Ovary (tissue), 9 donors: Measurements from ENCODE around the gene NCKIPSD. TPM values are rescaled to one million over a fixed set of nuclear protein-coding genes. Genes with fewer than 3 reads are reported as not detected.

Experiments used
- DNase-seq, 5 donors: peaks; one replicate each; pipeline ENCODE4 v3.0.0-alpha.2; 2019 to 2020
- H3K27ac ChIP-seq, 2 donors: fragments of 200-600 bp; one replicate each; pipeline versions ENCODE4 v1.5.1 to v1.8.0; 2019 to 2022
- H3K27me3 ChIP-seq: fragments of 200-600 bp; one replicate; pipeline ENCODE4 v1.8.0; 2022
- H3K36me3 ChIP-seq: fragments of 200-600 bp; sonication (generic); one replicate; pipeline ENCODE4 v1.5.1; 2019
- H3K4me1 ChIP-seq: one replicate; pipeline ENCODE4 v1.8.1; 2013; ENCODE audit warnings: mild to moderate bottlenecking, moderate library complexity; ENCODE audit not compliant: insufficient read depth
- H3K4me3 ChIP-seq: fragments of 200-600 bp; sonication (generic); one replicate; pipeline ENCODE4 v1.5.1; 2017
- H3K9me3 ChIP-seq, 2 donors: fragments of 200-600 bp in 1 of 2; sonication (generic) in 1 of 2; one replicate each; pipeline versions ENCODE4 v1.5.1 to v1.8.1; 2013 to 2019; ENCODE audit warnings: mild to moderate bottlenecking in 1 of 2, moderate library complexity in 1 of 2
- EP300 ChIP-seq: sonication (generic); formaldehyde crosslinking; IDR thresholded peaks from one replicate; pipeline ENCODE4 v1.6.1; 2017; ENCODE audit warnings: antibody characterized with exemption
- POLR2A ChIP-seq: fragments of 450-650 bp; IDR thresholded peaks from one replicate; pipeline ENCODE4 v1.6.1; 2017; ENCODE audit warnings: antibody characterized with exemption, mild to moderate bottlenecking, moderate library complexity
- WGBS, 3 donors: extraction: QIAGEN DNeasy Blood & Tissue Kit in 1 of 3; methylation state at CpG; one replicate each; pipeline versions ENCODE4 v1.1.5 to v1.1.7; 2013 to 2017; 5-methylcytosine and 5-hydroxymethylcytosine counted together
- intact Hi-C, 4 donors: fragments of 100-400 bp; cut with DNase I; formaldehyde crosslinking; loops; one replicate each; pipeline versions ENCODE4 v1.11.0 to v1.15.1; 2022 to 2023
- polyA plus RNA-seq, 2 donors: library from polyadenylated mRNA; stranded (reverse); fragments of 200-250 nt in 1 of 2; fragments of 350-450 nt in 1 of 2; fragmentation: Illumina TruSeq in 1 of 2; extraction: RNeasy Lipid Tissue Mini Kit (QIAGEN cat#74804) in 1 of 2; gene quantifications; one replicate each; pipeline ENCODE4 v1.2.3, GENCODE V29; 2013 to 2014
- total RNA-seq, 7 donors: library from RNA; depleted of rRNA in 2 of 7; stranded (reverse); fragments of >200 nt in 2 of 7; fragmentation: NEBNext Ultra II Directional in 3 of 7; extraction: Animal tissue kit (Norgen Biotek cat#: 25700) in 3 of 7; gene quantifications; one replicate each; pipeline versions ENCODE4 v1.1.0 to v1.2.4, GENCODE V29; 2016 to 2023
- TF ChIP-seq, protein P1 (sequence below), 3 donors: fragments of 450-650 bp in 2 of 3; fragments of 200-600 bp in 1 of 3; IDR thresholded peaks; one replicate each; pipeline versions ENCODE4 v1.5.1 to v1.8.0; 2016 to 2022; ENCODE audit warnings: antibody characterized with exemption in 3 of 3, mild to moderate bottlenecking in 1 of 3
- donor health status: DM: no; HTN: no; CAD: no; lungs with moderate emphysema.
- donor health status: DM: no; HTN: no; CAD: no.
- donor health status: Bipolar disorder and iron deficiency.
- donor health status: DM: yes; HTN: yes; CAD: no.
- donor health status: DM: no; HTN: no; CAD: no.
- donor health status: DM: yes; HTN: yes; CAD: no.

The NCKIPSD gene
- total and polyA plus RNA-seq, 9 donors: 8.0 to 58.6 (median 34.0) TPM

GRCh38 chr3:48655063-48655462, 30.7 kb downstream of the NCKIPSD start:
- no peak for DNase-seq
- no peaks in the 10 kb centered on the region for H3K36me3 ChIP-seq
- intact Hi-C loops: no loop called here
- H3K4me1 ChIP-seq: peaks cover 6% of the 10 kb centered on the region
- 91 to 95% (median 93%) methylated on average over 12 of the region's 12 CpGs for WGBS, 3 donors
- no peak overlapping the region for H3K27ac ChIP-seq
- TF ChIP-seq EP300: no peak
- TF ChIP-seq, protein P1, sequence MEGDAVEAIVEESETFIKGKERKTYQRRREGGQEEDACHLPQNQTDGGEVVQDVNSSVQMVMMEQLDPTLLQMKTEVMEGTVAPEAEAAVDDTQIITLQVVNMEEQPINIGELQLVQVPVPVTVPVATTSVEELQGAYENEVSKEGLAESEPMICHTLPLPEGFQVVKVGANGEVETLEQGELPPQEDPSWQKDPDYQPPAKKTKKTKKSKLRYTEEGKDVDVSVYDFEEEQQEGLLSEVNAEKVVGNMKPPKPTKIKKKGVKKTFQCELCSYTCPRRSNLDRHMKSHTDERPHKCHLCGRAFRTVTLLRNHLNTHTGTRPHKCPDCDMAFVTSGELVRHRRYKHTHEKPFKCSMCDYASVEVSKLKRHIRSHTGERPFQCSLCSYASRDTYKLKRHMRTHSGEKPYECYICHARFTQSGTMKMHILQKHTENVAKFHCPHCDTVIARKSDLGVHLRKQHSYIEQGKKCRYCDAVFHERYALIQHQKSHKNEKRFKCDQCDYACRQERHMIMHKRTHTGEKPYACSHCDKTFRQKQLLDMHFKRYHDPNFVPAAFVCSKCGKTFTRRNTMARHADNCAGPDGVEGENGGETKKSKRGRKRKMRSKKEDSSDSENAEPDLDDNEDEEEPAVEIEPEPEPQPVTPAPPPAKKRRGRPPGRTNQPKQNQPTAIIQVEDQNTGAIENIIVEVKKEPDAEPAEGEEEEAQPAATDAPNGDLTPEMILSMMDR (IDR thresholded peaks at IDR 0.05): no peak
- TF ChIP-seq POLR2A: no peak
- H3K4me3 ChIP-seq: no peak overlapping the region
- no peaks in the 10 kb centered on the region for H3K27me3 ChIP-seq
- no peaks in the 10 kb centered on the region for H3K9me3 ChIP-seq

DNA sequence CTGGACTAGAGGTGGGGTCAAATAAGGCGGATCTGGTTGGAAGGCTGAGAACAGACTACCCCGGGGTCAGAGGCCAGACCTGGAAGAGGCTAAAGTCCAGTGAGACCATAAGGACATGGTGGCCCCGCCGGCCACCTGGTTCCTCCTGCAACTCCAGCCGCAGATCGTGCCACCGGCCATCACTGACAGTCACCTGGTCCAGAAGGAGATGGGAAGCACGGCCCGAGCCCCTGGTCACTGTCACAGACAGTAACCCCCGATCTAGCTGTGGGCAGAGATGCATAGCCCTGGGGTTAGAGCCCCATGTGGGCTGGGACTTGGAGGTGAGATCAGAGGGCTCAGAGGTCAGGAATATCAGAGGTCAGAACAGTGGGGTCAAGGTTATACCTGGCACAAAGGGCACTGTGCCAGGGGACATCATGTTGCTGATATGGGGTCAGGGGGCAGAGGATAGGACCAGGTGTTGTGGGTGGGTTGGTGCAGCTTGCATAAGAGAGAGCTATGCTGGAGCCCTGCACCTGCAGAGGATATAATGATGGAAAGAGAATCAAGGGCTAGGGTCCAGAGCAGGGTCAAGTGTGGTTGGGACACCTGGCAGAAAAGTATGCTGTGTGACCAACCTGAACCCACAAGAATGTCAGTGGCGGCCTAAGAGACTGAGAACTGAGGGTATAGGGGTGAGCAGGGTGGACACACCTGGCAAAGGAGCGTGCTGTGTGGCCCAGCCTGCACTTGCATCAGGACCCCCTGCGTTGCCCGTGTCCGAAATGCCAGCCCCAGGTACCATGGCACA, 32.6 kb downstream of the NCKIPSD start:
- H3K27ac ChIP-seq: no peak overlapping the region
- 93 to 96% (median 93%) methylated on average over 15 of the region's 15 CpGs for WGBS, 3 donors
- no peak for DNase-seq
- peaks cover 6% of the 10 kb centered on the region for H3K4me1 ChIP-seq
- no peak for TF ChIP-seq POLR2A
- TF ChIP-seq, protein P1 (IDR thresholded peaks at IDR 0.05): no peak
- no peak for TF ChIP-seq EP300
- no peaks in the 10 kb centered on the region for H3K27me3 ChIP-seq
- H3K36me3 ChIP-seq: no peaks in the 10 kb centered on the region
- no peaks in the 10 kb centered on the region for H3K9me3 ChIP-seq
- intact Hi-C loops: no loop called here
- H3K4me3 ChIP-seq: no peak overlapping the region

DNA sequence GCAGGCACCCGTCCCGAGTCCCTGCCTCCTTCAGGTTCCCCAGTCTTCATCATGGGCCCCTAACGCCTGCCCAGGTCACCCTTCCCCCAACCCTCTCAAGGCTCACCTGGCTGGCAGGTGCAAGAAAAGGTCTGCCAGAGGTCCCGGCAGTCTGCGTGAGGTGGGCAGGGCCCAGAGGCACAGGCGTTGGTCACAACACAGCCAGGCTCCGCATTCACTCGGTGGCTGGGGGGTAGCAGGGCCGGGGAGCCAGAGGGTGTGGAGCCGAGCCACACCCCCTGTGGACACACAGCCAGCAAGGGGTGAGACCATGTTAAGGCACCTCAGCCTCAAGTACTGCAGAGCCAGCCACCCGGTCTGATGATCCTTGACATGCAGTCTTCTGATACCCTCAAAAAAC, 33.9 kb downstream of the NCKIPSD start:
- H3K27me3 ChIP-seq: no peaks in the 10 kb centered on the region
- H3K27ac ChIP-seq: no peak overlapping the region
- H3K36me3 ChIP-seq: no peaks in the 10 kb centered on the region
- no peak overlapping the region for H3K4me3 ChIP-seq
- H3K4me1 ChIP-seq: peaks cover 5% of the 10 kb centered on the region
- WGBS, 3 donors: 83 to 92% (median 92%) methylated on average over 10 to 11 of the region's 11 CpGs
- no peak for DNase-seq
- intact Hi-C loops: no loop called here
- TF ChIP-seq, protein P1 (IDR thresholded peaks at IDR 0.05): no peak
- no peak for TF ChIP-seq POLR2A
- no peaks in the 10 kb centered on the region for H3K9me3 ChIP-seq

GRCh38 chr3:48650723-48651122, 35.0 kb downstream of the NCKIPSD start:
- Histone ChIP-seq H3K4me1 (peaks cover 2% of the 10 kb centered on the region), H3K27me3 (no peaks in the 10 kb centered on the region), H3K9me3 (no peaks in the 10 kb centered on the region), H3K36me3 (no peaks in the 10 kb centered on the region), H3K4me3 (no peak overlapping the region), H3K27ac (no peak overlapping the region)
- intact Hi-C loops: no loop called here
- no peak for TF ChIP-seq EP300
- TF ChIP-seq, protein P1 (IDR thresholded peaks at IDR 0.05): no peak
- TF ChIP-seq POLR2A: no peak
- DNase-seq: no peak
- WGBS, 3 donors: 86 to 94% (median 90%) methylated on average over 12 of the region's 12 CpGs
